ENCODE measurements around the gene TMEM116. TPM values are rescaled to one million over a fixed set of nuclear protein-coding genes. Genes with fewer than 3 reads are reported as not detected.
"Not testable (repeated sequence)": the region's sequence is repeated elsewhere in the genome, so short reads cannot be mapped to it uniquely, and the experiment has no call there.

The TMEM116 gene
- total RNA-seq, 4 donors from 2014 or later = 5.4 to 9.2 (median 6.6) TPM

DNA sequence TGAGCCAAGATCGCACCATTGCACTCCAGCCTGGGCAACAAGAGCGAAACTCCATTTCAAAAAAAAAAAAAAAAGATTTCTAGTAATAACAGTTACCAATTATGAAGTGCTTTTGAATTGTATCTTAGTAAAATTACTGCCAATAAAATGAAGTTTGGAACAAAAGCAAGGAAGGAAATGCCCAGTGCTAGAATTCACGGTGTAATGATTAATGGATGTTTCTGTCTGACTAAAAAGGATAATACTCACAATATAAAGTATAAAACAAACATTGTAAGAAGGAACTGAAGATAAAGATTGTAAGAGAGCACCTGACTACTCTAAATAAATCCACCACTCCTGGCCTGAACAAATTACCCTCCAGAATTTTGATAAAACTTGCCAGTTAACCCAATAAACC is 4.0 kb downstream of the TMEM116 start:
- DNase-seq (ENCODE audit: low spot score) (no peak), ATAC-seq (ENCODE audit: low FRiP score) (no peak)
- TF ChIP-seq, protein P1, sequence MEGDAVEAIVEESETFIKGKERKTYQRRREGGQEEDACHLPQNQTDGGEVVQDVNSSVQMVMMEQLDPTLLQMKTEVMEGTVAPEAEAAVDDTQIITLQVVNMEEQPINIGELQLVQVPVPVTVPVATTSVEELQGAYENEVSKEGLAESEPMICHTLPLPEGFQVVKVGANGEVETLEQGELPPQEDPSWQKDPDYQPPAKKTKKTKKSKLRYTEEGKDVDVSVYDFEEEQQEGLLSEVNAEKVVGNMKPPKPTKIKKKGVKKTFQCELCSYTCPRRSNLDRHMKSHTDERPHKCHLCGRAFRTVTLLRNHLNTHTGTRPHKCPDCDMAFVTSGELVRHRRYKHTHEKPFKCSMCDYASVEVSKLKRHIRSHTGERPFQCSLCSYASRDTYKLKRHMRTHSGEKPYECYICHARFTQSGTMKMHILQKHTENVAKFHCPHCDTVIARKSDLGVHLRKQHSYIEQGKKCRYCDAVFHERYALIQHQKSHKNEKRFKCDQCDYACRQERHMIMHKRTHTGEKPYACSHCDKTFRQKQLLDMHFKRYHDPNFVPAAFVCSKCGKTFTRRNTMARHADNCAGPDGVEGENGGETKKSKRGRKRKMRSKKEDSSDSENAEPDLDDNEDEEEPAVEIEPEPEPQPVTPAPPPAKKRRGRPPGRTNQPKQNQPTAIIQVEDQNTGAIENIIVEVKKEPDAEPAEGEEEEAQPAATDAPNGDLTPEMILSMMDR (IDR thresholded peaks at IDR 0.05) = no peak

DNA sequence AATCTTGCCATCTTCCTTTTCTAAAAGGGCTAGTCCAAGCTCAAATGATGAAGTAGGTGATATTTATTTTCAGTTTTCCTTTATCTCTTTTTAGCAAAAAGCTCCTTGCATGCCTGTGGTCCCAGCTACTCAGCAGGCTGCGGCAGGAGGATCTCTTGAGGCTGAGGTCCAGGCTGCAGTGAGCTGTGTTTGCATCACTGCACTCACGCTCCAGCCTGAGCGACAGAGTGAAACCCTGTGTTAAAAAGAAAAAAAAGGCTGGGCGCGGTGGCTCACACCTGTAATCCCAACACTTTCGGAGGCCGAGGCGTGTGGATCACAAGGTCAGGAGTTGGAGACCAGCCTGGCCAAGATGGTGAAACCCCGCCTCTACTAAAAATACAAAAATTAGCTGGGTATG is 5.0 kb downstream of the TMEM116 start:
- TF ChIP-seq, protein P1 (IDR thresholded peaks at IDR 0.05) = no peak
- ATAC-seq (ENCODE audit: low FRiP score) (no peak), DNase-seq (ENCODE audit: low spot score) (no peak)

DNA sequence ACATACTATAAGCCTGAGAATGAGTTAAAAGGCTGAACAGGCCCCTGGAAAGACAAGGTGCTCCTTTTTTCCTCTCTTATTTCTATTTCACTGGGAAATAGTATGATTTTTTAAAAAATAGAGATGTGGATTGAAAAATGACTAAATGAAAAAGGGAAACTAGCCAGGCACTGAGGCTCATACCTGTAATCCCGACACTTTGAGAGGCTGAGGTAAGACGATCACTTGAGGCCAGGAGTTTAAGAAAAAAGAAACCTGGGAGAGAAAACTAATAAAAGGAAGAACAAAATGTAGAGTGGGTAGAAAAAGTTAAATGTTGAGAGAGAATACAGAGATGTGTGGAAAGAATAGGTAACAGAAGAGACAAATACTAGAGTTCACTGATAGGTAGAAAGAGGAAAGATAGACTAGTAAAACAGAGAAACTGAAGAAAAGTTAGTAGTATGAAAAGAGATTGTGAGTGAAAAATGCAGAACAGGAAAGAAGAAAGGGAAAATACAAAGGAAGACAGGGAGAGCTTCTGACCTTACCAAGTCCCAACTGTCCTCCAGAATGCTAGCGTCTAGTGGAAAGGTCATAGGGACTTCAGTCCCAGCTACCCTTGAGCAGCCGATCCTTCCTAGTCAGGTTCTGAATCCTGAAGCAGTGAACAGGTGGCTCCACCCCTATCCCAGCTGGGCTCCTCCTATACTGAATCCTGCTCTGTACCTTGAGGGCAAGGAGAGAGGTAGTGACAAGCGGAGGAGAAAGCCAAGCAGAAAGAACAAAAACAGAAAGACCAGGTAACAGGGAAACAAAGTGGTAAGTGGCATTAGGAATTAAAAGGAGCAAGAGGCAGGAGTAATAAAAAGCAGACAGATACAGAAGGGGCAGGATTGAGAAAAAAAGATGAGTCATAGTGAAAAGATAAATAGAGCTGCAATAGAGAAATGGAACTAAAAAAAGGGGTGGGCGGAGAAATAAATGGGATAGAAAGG is 7.3 kb downstream of the TMEM116 start:
- DNase-seq (ENCODE audit: low spot score) (no peak), ATAC-seq (ENCODE audit: low FRiP score) (peak; percentile 79)

DNA sequence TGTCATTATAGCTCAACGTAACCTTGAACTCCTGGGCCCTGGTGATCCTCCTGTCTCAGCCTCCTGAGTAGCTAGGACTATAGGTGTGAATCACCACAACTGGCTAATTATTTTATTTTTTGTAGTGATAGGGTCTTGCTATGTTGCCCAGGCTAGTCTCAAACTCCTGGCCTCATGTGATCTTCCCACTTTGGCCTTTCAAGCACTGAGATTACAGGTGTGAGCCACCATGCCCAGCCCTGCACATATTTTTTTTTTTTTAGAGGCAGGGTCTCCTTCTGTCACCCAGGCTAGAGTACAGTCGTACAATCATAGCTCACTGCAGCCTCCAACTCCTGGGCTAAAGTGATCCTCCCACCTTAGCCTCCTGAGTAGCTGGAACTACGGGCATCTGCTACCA is 8.9 kb downstream of the TMEM116 start:
- TF ChIP-seq, protein P1 (IDR thresholded peaks at IDR 0.05) = no peak

More for the DNA sequence above, 7.3 kb downstream of the TMEM116 start:
- TF ChIP-seq, protein P1 (IDR thresholded peaks at IDR 0.05) = no peak

DNA sequence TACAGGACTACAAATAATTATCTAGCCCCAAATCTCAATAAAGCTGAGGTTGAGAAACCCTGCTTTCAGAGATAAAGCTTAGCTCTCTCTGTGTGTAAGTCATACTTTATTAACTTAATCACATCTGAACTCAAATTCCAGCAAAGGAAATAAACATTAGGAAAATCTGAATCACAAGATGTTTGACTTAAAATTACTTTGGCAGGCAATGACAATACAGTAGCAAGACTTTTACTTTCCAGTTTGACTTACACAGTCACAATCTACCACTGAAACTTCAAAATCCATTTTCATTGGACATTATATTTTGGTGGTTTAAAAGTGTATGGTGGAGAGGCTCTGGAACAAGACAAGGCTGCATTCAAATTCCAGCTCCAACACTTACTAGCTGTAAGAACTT is 11.4 kb downstream of the TMEM116 start:
- ATAC-seq (ENCODE audit: low FRiP score) (no peak), DNase-seq (ENCODE audit: low spot score) (no peak)
- TF ChIP-seq, protein P1 (IDR thresholded peaks at IDR 0.05) = no peak

More for the DNA sequence above, 8.9 kb downstream of the TMEM116 start:
- DNase-seq (ENCODE audit: low spot score) = no peak
- no peak for ATAC-seq (ENCODE audit: low FRiP score)

DNA sequence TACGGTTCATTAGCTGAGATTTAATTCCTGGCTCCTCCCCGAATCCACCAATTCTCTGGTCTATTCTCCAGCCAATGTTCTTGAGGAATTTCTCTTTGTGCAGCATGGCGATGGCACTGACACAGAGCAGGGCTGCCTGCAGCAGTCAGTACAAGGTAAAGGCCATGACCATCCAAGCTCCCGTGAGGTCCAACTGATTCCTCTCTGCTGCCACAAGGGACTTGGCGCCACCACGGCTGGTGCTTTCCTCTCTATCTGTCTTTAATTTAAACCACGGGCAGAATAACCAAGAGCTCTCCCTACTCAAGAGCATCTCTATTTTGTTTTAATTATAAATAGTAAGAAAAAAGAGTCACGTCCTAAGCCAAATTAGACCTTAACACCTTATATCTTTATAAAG is 12.1 kb downstream of the TMEM116 start:
- DNase-seq (ENCODE audit: low spot score) (no peak), ATAC-seq (ENCODE audit: low FRiP score) (no peak)
- TF ChIP-seq, protein P1 (IDR thresholded peaks at IDR 0.05) = no peak

DNA sequence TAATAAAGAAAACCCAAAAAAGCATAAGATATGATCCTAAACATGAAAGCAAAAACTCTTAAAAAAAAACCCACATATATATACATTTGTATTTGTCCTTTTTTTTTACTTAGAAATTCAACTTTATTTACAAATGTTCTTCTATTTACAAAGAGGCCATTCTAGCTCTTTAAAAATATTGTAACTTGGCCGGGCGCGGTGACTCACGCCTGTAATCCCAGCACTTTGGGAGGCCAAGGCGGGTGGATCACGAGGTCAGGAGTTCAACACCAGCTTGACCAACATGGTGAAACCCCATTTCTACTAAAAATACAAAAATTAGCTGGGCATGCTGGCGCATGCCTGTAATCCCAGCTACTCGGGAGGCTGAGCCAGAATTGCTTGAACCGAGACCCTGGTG is 13.8 kb downstream of the TMEM116 start:
- not testable (repeated sequence) for DNase-seq (ENCODE audit: low spot score); ATAC-seq (ENCODE audit: low FRiP score)

All from omental fat pad (tissue), 4 donors.